Embryonic facial prominence (tissue), 1 donor: ENCODE data around the gene HSCB.
"Not testable (repeated sequence)": the region's sequence is repeated elsewhere in the genome, so short reads cannot be mapped to it uniquely, and the experiment has no call there.

ENCODE experiments used
- DNase-seq: peaks from one replicate; pipeline ENCODE4 v3.0.0-alpha.2; 2016; ENCODE audit errors: extremely low spot score

Gene HSCB

GRCh38 chr22:28741200-28741784 lies 547 bp upstream of the HSCB start:
- no peak for DNase-seq

DNA sequence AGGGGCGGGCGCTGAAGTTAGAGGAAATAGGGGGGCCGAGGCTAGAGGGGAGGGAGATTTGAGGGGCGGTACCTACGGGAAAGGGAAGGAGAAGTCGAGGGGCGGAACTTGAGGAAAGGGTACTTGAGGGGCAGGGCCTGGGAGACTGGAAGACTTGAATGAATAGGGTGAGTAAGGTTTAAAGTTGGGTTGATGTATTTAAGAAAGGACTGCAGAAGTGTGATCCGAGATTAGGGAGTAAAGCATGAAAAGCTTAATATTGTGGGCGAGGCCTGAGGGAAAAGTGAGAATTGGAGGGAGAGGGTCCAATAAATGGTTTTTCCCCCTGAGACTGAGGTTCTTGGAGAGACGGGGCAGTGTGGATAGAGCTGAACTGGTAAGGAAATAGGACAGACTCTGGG lies 723 bp downstream of the HSCB start:
- DNase-seq = no peak

DNA sequence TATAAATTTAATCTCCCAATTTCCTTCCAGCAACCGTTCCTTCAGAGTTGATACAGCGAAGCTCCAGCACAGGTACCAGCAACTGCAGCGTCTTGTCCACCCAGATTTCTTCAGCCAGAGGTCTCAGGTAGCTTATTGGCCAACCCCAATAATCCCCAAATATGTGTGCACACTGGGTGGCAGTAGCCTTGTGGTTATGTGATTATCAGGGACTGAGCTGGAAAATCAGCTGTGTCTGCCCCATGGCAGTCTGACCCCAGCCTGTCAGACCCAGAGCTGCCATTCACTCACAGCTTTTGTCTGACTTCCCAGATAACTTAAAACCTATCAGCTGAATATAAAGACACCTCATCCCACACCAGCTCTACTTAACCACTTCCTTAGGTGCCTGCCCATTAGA lies 2.0 kb downstream of the HSCB start:
- DNase-seq = no peak

DNA sequence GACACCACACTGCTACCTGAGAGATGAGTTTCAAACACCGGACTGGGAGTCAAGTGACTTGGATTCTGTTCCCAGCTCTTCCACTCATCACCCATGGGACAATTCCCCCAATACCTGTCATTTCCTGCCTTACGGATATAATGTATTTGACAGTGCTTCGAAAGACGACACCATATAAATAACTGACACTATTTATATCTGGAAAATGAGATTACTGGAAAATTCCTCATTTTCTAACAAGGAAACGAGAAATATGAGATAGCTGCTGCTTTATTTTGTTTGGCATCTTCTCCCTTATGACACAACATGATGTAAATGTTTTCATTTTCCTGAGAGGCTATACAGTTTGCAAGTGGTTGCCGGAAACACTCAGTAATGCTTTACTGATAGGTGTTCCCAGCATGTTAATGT lies 8.6 kb downstream of the HSCB start:
- no peak for DNase-seq

DNA sequence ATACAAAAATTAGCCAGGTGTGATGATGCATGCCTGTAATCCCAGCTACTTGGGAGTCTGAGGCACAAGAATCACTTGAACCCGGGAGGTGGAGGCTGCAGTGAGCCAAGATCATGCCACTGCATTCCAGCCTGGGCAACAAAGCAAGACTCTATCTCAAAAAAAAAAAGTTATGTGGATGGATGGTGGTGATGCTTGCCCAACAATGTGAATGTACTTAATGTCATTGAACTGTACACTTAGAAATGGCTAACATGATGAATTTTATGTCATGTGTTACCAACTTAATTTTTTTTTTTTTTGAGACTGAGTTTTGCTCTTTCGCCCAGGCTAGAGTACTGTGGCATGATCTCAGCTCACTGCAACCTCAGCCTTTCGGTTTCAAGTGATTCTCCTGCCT lies 12.7 kb downstream of the HSCB start:
- not testable (repeated sequence) for DNase-seq

DNA sequence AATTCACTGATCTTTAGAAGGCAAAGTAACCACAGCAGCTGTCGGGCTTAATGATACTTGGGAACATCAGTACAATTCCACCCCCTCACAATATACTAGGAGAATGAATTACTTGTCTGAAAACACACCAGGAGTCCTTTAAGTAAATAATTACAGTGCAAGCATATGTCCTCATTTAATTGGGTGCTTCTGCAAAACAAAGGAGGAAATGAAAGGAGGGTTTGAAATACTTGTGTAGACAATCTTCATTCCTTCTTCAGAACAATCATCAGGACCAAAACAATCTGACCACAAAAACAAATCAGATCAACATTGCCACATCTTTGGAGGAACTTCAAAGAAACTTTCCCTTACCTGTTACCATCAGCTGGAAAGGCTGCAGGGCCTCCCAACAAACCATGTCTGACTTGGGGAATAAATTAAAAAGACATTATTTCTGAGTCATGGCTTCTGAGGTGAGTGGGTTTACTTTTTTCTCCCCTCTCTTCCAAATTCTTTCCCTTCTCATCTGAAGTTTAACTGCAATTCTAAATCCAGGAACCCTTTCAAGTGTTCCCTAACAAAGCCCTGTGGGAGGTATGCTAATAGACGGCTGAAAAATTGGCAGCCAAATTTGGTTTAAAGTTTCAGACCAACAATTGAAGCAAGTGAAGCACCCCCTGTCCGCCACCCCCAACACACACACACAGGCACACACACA lies 18.2 kb downstream of the HSCB start:
- DNase-seq = no peak

GRCh38 chr22:28761449-28761755 lies 19.6 kb downstream of the HSCB start:
- DNase-seq = no peak

DNA sequence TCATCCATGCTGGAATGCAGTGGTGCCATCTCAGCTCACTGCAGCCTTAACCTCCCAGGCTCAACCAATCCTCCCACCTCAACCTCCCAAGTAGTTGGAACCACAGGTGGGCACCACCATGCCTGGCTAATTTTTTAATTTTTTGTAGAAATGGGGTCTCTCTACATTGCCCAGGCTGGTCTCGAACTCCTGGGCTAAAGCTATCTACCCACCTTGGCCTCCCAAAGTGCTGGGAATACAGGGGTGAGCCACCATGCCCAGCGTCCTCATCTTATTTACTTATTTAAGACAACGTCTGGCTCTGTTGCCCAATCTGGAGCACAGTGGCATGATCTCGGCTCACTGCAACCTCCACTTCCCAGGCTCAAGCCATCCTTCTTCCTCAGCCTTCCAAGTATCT lies 20.2 kb downstream of the HSCB start:
- DNase-seq = not testable (repeated sequence)

- DNase-seq = no peak
Measured at GRCh38 chr22:28766628-28767027, 24.8 kb downstream of the HSCB start.

GRCh38 chr22:28768701-28769393 lies 27.0 kb downstream of the HSCB start:
- DNase-seq = no peak

GRCh38 chr22:28769394-28770085 lies 27.7 kb downstream of the HSCB start:
- no peak for DNase-seq

GRCh38 chr22:28771195-28771791 lies 29.5 kb downstream of the HSCB start:
- DNase-seq = no peak

- peak; percentile 96 for DNase-seq
Measured at GRCh38 chr22:28772633-28773460, 31.0 kb downstream of the HSCB start, which contains the start of gene CCDC117. Gene CCDC117, plus strand, starts transcription at chr22:28772695. Its CDS starts 155 bp downstream, at chr22:28772850.

DNA sequence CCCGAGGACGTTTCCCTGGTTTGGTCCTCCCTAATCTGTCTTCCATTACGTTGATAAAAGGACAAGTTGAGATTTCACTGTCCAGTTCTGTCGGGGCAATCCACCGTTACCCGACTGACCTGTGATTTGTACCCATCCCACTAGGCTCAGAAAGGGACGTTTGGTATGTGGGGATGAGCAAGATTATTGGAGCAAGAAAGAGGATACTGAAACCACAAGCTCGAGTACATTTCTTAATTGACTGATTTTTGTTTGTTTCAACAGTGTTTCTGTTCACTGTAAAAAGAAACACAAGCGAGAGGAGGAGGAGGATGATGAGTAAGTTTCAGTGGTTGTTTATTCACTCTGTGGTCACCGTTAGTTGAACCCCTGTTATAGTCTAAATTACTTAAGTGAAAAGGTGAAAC lies 31.6 kb downstream of the HSCB start:
- no peak for DNase-seq

- DNase-seq = no peak
Measured at GRCh38 chr22:28774378-28774777, 32.5 kb downstream of the HSCB start.

GRCh38 chr22:28779833-28780232 lies 38.0 kb downstream of the HSCB start:
- no peak for DNase-seq

- DNase-seq = no peak
Measured at GRCh38 chr22:28780296-28780695, 38.5 kb downstream of the HSCB start.

DNA sequence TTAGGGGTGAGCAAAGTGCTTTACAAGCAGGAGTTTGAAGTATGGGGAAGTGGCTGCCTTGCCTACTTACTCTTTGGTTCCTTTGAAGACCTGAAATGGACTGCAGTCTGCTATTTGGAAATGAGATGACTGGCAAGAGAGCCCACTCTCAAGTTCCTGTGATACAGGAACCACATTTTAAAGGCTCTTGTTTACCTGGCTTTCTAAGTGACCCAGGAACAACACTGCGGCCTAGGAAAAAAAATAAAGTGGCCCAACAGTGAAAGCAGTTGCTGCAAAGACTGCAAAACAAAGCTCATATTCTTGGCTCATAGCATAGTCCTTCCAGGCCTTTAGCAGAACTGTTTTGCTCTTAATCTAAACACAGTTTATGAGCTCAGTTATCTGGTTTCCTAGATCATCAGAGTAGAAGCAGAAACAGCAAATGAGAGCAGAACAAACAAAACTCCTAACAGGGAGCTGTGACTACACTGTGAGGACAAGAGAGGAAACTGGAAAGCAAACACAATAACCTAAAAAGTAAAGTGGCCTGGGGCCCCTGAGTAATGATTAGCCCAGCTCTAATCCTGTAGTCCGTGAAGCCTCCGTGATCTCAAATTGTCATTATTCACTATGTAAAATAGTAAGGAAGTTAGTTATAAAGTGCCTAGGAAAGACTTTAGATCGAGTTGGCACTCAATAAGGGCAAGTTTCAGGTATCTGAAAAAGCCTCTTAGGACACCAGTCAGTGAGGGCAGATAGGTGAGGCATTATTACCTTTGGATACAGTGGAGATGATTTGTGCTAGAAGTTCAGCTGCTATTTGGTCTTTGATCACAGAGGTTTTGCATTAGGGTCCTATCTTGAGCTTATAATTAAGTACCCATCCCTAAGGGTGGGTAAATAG lies 42.2 kb downstream of the HSCB start:
- DNase-seq = no peak

DNA sequence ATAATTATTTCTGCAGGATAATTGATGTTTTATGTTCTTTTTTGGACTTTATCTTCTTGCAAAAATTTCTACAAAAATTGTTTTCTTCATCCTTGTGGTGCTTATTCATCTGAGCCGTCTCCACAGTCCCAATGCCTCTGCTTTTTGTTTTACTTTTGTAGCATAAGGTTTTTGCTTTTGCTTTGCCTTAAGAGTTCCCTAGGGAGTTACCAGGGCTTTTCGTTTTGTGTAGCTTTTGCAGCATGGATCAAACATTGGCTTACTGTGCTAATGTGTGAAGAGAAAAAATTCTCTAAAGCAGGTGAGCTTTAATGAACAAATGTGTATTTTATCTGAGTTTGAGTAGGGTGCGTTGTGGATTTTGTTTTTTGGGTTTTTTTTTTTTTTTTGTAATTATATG lies 46.8 kb downstream of the HSCB start:
- DNase-seq = no peak

GRCh38 chr22:28791124-28791523 lies 49.3 kb downstream of the HSCB start:
- DNase-seq = no peak
